ENCODE results near the gene FCAR. TPM values are rescaled to one million over a fixed set of nuclear protein-coding genes. Genes with fewer than 3 reads are reported as not detected.
"Not testable (repeated sequence)": the region's sequence is repeated elsewhere in the genome, so short reads cannot be mapped to it uniquely, and the experiment has no call there.

The FCAR gene
- total RNA-seq, 3 donors from 2014 or later (not counting 1 experiment from before 2014, with no cell fraction given) = 0.26 to 23.7 (median 6.7) TPM

DNA sequence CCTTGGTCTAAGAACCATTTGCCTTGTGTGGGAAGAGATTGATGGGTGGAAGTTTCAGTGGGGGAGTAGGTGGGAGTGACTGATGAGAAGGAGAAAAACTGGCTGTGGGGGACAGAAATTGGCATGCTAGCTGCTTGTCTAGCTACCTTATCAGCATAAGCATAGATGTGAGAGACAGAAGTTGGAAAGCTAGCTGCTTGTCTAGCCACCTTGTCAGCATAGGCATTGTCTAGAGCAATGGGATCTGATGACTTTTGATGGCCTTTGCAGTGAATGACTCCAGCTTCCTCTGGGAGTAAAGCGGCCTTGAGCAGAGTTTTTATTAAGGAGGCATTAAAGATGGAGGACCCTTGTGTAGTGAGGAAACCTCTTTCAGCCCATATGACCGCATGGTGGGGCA, 22.0 kb downstream of the FCAR start:
- intact Hi-C loops (cut with micrococcal nuclease) = no loop called here
- H3K36me3 ChIP-seq (ENCODE audit: control insufficient read depth, insufficient read depth, low read length) = no peaks in the 10 kb centered on the region
- no peak overlapping the region for H3K27ac Mint-ChIP-seq
- H3K4me1 ChIP-seq (ENCODE audit: control insufficient read depth, insufficient read depth, low read length) = peaks cover under 1% of the 10 kb centered on the region
- no peaks in the 10 kb centered on the region for H3K36me3 Mint-ChIP-seq
- TF ChIP-seq, protein P1, sequence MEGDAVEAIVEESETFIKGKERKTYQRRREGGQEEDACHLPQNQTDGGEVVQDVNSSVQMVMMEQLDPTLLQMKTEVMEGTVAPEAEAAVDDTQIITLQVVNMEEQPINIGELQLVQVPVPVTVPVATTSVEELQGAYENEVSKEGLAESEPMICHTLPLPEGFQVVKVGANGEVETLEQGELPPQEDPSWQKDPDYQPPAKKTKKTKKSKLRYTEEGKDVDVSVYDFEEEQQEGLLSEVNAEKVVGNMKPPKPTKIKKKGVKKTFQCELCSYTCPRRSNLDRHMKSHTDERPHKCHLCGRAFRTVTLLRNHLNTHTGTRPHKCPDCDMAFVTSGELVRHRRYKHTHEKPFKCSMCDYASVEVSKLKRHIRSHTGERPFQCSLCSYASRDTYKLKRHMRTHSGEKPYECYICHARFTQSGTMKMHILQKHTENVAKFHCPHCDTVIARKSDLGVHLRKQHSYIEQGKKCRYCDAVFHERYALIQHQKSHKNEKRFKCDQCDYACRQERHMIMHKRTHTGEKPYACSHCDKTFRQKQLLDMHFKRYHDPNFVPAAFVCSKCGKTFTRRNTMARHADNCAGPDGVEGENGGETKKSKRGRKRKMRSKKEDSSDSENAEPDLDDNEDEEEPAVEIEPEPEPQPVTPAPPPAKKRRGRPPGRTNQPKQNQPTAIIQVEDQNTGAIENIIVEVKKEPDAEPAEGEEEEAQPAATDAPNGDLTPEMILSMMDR (IDR thresholded peaks at IDR 0.05) = no peak
- H3K9me3 ChIP-seq (ENCODE audit: control insufficient read depth, insufficient read depth, low read length) = no peaks in the 10 kb centered on the region
- no peak overlapping the region for H3K4me3 ChIP-seq (ENCODE audit: low read length)
- ATAC-seq (no peak), DNase-seq (no peak)
- no peak overlapping the region for H3K27ac ChIP-seq (ENCODE audit: low read length)
- 100% methylated on average over 2 of the region's 2 CpGs for WGBS (ENCODE audit: insufficient coverage)
- peaks cover 0 to 5% of the 10 kb centered on the region in 2 donors for H3K27me3 Mint-ChIP-seq (ENCODE audit: low read depth in 2 of 2)
- H3K27me3 ChIP-seq (ENCODE audit: control insufficient read depth, insufficient read depth, low read length) = no peaks in the 10 kb centered on the region
- no peaks in the 10 kb centered on the region for H3K9me3 Mint-ChIP-seq
- peaks cover 14 to 41% of the 10 kb centered on the region in 2 donors for H3K4me1 Mint-ChIP-seq
- no peak overlapping the region for H3K4me3 Mint-ChIP-seq

DNA sequence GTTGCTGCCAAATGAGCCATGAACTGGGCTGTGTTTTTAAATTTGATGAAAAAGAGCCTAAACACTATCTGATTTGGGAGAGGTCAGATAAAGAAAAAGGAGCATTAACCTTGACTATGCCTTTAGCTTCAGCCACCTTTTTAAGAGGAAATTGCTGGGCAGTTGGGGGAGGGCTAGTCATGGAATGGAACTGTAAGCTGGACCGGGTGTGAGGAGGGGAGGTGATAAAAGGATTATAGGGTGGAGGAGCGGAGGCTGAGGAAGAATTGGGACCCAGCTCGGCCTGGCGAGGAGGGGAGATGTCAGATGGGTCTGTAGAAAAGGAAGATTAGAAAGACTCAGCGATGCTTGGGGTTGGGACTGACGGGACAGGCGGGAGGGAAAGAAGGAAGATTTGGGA, 24.6 kb downstream of the FCAR start:
- H3K4me3 ChIP-seq (ENCODE audit: low read length); H3K36me3 ChIP-seq (ENCODE audit: control insufficient read depth, insufficient read depth, low read length); H3K4me3 Mint-ChIP-seq; ATAC-seq; H3K9me3 Mint-ChIP-seq; H3K27me3 ChIP-seq (ENCODE audit: control insufficient read depth, insufficient read depth, low read length); H3K9me3 ChIP-seq (ENCODE audit: control insufficient read depth, insufficient read depth, low read length); H3K27ac ChIP-seq (ENCODE audit: low read length); H3K36me3 Mint-ChIP-seq; intact Hi-C loops (cut with micrococcal nuclease); H3K27me3 Mint-ChIP-seq (ENCODE audit: low read depth in 2 of 2): not testable (repeated sequence)
- DNase-seq = peak in 1 of 2 donors; percentile 0
- peaks cover 32 to 61% of the 10 kb centered on the region in 2 donors for H3K4me1 Mint-ChIP-seq
- WGBS (ENCODE audit: insufficient coverage) = 91% methylated on average over 7 of the region's 7 CpGs
- peaks cover 22% of the 10 kb centered on the region for H3K4me1 ChIP-seq (ENCODE audit: control insufficient read depth, insufficient read depth, low read length)
- peak overlapping the region in 1 of 2 donors; percentile 14 for H3K27ac Mint-ChIP-seq

DNA sequence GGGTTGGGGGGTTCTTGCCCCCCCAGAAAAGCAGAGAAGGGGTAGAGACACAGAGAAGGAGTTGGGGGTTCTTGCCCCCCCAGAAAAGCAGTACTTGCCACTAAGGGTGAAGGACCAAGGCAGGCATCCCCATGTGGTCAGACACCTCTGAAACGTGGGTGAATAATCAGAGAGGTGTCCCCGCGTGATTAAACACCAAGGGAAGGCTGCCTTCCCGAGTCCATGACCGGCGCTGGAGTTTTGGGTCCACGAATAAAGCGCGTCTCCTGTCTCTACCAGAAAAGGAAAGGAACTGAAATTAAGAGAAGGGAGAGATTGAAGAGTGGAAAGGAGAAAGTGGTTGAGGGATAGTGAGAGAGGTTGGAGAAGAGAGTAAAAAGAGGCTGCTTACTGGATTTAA, 25.6 kb downstream of the FCAR start:
- intact Hi-C loops (cut with micrococcal nuclease) = loop anchor here (10.0 kb wide), 2 partner anchors 205 to 365 kb away; no protein-coding TSS in a partner anchor
- 75% methylated on average over 9 of the region's 9 CpGs for WGBS (ENCODE audit: insufficient coverage)
- Mint-ChIP-seq H3K4me1 (peaks cover 41 to 71% of the 10 kb centered on the region in 2 donors), H3K27ac (peak overlapping the region in 1 of 2 donors; percentile 14)
- not testable (repeated sequence) for H3K27me3 Mint-ChIP-seq (ENCODE audit: low read depth in 2 of 2); H3K36me3 ChIP-seq (ENCODE audit: control insufficient read depth, insufficient read depth, low read length); H3K9me3 ChIP-seq (ENCODE audit: control insufficient read depth, insufficient read depth, low read length); H3K27me3 ChIP-seq (ENCODE audit: control insufficient read depth, insufficient read depth, low read length); ATAC-seq; H3K9me3 Mint-ChIP-seq; H3K4me3 Mint-ChIP-seq; H3K27ac ChIP-seq (ENCODE audit: low read length); H3K36me3 Mint-ChIP-seq; H3K4me3 ChIP-seq (ENCODE audit: low read length); DNase-seq
- peaks cover 28% of the 10 kb centered on the region for H3K4me1 ChIP-seq (ENCODE audit: control insufficient read depth, insufficient read depth, low read length)

DNA sequence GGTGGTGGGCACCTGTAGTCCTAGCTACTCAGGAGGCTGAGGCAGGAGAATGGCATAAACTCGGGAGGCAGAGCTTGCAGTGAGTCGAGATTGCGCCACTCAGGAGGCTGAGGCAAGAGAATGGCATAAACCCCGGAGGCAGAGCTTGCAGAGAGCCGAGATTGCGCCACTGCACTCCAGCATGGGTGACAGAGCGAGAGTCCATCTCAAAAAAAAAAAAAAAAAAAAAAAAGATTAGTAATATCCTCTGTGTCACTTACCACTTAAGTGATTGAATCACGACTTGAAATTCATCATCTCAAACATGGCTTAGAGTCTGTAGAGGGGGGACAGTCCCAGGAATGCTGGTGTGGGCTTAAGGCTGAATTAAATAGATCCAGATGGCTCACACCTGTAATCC, 27.1 kb downstream of the FCAR start:
- H3K36me3 ChIP-seq (ENCODE audit: control insufficient read depth, insufficient read depth, low read length); H3K4me3 Mint-ChIP-seq; H3K36me3 Mint-ChIP-seq; ATAC-seq; H3K27me3 ChIP-seq (ENCODE audit: control insufficient read depth, insufficient read depth, low read length); H3K9me3 Mint-ChIP-seq; H3K27me3 Mint-ChIP-seq (ENCODE audit: low read depth in 2 of 2); H3K4me3 ChIP-seq (ENCODE audit: low read length); H3K9me3 ChIP-seq (ENCODE audit: control insufficient read depth, insufficient read depth, low read length); H3K27ac ChIP-seq (ENCODE audit: low read length); DNase-seq: not testable (repeated sequence)
- H3K4me1 ChIP-seq (ENCODE audit: control insufficient read depth, insufficient read depth, low read length) = peaks cover 42% of the 10 kb centered on the region
- WGBS (ENCODE audit: insufficient coverage) = 96% methylated on average over 5 of the region's 8 CpGs
- H3K27ac Mint-ChIP-seq = peak overlapping the region; percentile 61 to 72
- peaks cover 54 to 80% of the 10 kb centered on the region in 2 donors for H3K4me1 Mint-ChIP-seq
- intact Hi-C loops (cut with micrococcal nuclease) = loop anchor here (10.0 kb wide), 2 partner anchors 206 to 366 kb away; no protein-coding TSS in a partner anchor

DNA sequence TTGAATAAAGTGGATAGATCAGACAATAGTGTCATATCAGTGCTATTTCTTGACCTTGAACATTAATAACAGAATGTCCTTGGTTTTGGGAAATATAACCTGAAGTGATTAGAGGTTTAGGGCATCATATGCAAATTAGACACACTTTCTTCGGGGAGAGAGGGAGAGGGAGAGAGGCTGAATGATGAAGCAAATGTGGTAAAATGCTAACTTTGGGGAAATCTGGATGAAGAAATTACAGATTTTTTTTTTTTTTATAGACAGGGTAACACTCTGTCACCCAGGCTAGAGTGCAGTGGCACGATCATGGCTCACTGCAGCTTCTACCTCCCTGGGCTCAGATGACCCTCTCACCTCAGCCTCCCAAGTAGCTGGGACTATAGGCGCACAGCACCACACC, 28.0 kb downstream of the FCAR start:
- DNase-seq (no peak), ATAC-seq (no peak)
- no peaks in the 10 kb centered on the region for H3K9me3 Mint-ChIP-seq
- peak overlapping the region; percentile 61 to 72 for H3K27ac Mint-ChIP-seq
- no peaks in the 10 kb centered on the region for H3K36me3 ChIP-seq (ENCODE audit: control insufficient read depth, insufficient read depth, low read length)
- TF ChIP-seq, protein P1 (IDR thresholded peaks at IDR 0.05) = no peak
- 91% methylated on average over 3 of the region's 3 CpGs for WGBS (ENCODE audit: insufficient coverage)
- intact Hi-C loops (cut with micrococcal nuclease) = loop anchor here (10.0 kb wide), 2 partner anchors 207 to 367 kb away; no protein-coding TSS in a partner anchor
- H3K9me3 ChIP-seq (ENCODE audit: control insufficient read depth, insufficient read depth, low read length) = no peaks in the 10 kb centered on the region
- H3K36me3 Mint-ChIP-seq = no peaks in the 10 kb centered on the region
- no peak overlapping the region for H3K4me3 ChIP-seq (ENCODE audit: low read length)
- H3K27me3 Mint-ChIP-seq (ENCODE audit: low read depth in 2 of 2) = peaks cover 0 to 5% of the 10 kb centered on the region in 2 donors
- no peak overlapping the region for H3K4me3 Mint-ChIP-seq
- peaks cover 54 to 76% of the 10 kb centered on the region in 2 donors for H3K4me1 Mint-ChIP-seq
- H3K27me3 ChIP-seq (ENCODE audit: control insufficient read depth, insufficient read depth, low read length) = no peaks in the 10 kb centered on the region
- H3K27ac ChIP-seq (ENCODE audit: low read length) = no peak overlapping the region
- peaks cover 45% of the 10 kb centered on the region for H3K4me1 ChIP-seq (ENCODE audit: control insufficient read depth, insufficient read depth, low read length)
